IPS-NIHi7 (cell line): ENCODE data around the gene SNX1.
"Not testable (repeated sequence)": the region's sequence is repeated elsewhere in the genome, so short reads cannot be mapped to it uniquely, and the experiment has no call there.

Experiments used
- DNase-seq: peaks from one replicate; pipeline ENCODE4 v3.0.0; 2012; ENCODE audit warnings: mixed read lengths; ENCODE audit errors: extremely low spot score

The SNX1 gene, protein sequence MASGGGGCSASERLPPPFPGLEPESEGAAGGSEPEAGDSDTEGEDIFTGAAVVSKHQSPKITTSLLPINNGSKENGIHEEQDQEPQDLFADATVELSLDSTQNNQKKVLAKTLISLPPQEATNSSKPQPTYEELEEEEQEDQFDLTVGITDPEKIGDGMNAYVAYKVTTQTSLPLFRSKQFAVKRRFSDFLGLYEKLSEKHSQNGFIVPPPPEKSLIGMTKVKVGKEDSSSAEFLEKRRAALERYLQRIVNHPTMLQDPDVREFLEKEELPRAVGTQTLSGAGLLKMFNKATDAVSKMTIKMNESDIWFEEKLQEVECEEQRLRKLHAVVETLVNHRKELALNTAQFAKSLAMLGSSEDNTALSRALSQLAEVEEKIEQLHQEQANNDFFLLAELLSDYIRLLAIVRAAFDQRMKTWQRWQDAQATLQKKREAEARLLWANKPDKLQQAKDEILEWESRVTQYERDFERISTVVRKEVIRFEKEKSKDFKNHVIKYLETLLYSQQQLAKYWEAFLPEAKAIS

DNA sequence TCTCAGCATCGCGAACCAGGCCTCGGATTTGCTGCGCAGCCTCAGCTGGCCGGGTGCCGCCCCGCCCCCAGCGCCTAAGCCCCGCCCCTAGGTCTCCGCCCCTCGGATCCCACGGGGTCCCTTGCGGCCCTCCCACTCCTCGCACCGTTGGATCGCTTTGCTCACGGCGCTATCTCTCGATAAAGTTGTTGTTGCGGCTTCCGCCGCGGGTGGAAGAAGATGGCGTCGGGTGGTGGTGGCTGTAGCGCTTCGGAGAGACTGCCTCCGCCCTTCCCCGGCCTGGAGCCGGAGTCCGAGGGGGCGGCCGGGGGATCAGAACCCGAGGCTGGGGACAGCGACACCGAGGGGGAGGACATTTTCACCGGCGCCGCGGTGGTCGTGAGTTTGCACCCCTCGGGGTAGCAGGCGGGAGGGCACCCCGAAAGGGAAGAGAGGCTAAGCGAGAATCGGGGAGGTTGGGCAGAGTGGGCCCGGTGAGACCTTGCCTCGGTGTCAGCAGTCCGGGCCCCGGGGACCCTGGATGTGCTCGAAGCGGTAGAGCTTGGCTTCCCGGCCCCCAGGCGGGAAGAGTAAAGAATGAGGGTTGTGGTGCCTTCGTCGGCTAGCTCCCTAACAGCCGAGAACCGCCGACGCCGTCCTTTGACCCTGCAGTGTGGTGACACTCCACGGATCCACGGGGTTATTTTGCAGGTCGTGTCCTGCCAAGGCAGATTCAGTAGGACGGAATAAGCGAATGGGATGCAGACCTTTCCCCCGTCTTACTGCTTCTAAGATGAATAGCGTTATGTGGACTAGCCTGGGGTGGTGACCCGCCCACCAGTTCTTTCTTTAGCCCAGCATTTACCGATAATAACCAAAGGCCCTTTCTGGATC lies at the start of gene SNX1:
Gene SNX1, plus strand, starts transcription at position 188 of the 873 bp plus-strand sequence. Its CDS starts 32 bp downstream, at position 220.
- peak; percentile 93 for DNase-seq

DNA sequence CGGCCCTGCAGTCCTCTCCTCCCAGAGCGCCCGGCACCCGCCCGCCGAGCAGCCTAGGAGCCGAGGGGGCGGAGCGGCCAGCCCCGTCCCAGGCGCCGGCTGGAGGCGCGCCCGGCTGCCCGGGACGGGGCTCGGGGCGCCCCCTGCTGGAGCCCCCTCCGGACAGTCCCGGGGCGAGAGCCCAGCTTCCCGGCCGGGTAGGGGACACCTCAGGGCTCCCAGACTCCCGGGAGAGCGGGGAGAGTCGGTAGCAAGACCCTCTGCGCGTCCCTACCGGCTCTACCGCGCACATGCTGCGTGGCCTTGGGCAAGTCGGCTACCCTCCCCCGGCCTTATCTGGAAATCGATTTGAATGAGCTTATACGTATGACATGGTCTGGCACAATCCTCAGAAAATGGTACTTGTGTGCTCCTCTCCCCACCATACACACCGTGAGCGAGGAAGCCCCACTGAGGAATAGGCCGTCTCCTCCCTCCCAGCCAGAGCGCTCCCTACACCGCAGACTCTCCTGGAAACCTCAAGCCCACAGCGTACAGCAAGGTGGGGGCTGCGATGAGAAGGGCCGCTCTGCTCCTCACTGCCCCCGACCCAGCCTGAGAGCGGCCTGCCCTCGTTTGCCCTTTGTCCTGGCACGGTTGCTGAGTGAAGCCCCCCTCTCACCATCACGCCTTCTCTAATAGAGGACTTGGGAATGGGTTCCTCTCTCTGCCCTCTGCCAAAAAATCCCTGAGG lies 49.2 kb upstream of the SNX1 start, which contains the start of gene DAPK2:
Gene DAPK2, minus strand, starts transcription at position 65 of the 733 bp plus-strand sequence. CDS start 6,224 bp downstream, outside the sequence.
- DNase-seq, result peak; percentile 98

DNA sequence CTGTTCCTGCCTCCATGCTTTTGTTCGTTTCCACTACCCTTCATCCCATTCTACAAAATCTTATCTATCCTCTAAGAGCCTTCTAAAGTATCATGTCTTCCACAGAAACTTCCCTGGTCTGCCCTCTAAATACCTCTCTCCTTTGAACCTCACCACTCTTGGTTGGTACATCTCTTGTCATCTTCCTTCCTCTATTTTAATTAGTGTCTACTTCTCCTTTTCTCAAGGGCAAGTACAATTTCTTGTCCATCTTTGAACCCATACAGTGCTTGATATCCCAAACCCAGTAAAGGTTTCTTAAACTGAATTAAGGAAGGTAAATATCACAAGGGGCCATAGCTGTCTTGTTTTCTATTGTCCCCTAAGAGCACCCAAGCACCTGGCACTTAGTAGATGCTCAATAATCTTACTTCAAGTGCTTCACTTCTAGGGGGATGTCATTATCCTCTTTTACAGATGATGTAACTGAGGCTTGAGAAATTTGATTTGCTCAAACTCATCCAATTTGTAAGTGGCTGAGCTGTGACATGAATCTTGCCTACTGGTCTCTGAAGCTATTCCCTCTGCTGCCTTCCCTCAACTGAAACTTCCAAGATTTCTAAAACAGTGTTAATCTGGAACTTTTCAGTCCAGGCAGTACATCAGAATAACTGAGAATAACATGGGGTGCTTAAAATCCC lies 46.9 kb upstream of the SNX1 start:
- DNase-seq, result no peak

DNA sequence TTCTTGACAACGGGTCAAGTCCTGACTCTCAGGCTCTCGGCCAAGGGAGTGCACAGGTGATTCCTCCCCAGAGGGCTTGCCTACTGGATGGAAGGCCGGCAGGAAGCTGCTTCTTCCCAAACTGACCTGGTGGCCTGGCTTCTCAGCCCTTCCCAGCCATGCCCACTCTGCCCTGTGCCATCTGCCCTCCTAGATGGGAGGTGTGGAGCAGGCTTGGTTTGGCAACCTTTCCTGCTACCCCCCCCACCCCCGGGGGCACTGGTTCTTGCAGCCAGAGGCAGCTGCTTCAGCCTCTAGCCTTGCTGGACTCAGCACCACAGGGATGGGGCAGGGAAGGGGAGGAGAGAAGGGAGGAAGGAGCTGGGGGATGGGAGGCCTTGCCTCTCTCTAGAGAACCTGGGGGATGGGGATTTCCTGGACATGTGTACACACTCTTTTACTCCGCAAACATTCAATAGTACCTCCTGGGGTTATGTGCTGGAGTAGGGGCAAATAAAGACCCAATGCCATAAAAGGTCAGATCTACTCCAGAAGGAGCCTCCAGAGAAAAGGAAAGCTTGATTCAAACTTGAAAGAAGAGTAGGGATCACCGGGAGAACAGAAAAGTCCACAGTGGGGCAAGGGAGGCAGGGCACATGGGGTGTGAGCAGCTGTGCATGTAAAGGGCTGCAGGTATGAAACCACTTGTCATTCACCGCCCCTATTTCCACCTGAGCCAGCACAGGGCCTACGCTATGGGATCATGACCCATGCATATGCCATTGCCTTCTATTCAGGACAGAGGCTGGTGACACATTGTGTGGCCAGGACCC lies 45.3 kb upstream of the SNX1 start:
- no peak for DNase-seq

- DNase-seq, result no peak
These were observed 44.7 kb upstream of the SNX1 start for GRCh38 chr15:64051093-64051402.

GRCh38 chr15:64051407-64052259 lies 44.1 kb upstream of the SNX1 start:
- no peak for DNase-seq

GRCh38 chr15:64052925-64053491 lies 42.8 kb upstream of the SNX1 start:
- no peak for DNase-seq

GRCh38 chr15:64053674-64054073 lies 42.1 kb upstream of the SNX1 start:
- not testable (repeated sequence) for DNase-seq

- DNase-seq, result no peak
These were observed 37.5 kb upstream of the SNX1 start for GRCh38 chr15:64058279-64058678.

DNA sequence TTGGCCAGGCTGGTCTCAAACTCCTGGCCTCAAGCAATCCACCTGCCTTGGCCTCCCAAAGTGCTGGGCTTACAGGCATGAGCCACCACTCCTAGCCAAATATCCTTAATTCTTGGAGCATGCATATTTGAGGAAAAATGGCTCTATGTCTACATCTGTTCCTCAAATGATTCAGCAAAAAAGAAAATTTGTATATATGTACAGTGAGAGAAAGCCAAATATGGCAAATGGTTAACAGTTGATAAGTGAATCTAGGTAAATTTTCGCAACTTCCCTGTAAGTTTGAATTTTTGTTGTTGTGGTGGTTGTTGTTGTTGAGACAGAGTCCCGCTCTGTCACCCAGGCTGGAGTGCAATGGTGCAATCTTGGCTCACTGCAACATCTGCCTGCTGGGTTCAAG lies 36.7 kb upstream of the SNX1 start:
- not testable (repeated sequence) for DNase-seq

DNA sequence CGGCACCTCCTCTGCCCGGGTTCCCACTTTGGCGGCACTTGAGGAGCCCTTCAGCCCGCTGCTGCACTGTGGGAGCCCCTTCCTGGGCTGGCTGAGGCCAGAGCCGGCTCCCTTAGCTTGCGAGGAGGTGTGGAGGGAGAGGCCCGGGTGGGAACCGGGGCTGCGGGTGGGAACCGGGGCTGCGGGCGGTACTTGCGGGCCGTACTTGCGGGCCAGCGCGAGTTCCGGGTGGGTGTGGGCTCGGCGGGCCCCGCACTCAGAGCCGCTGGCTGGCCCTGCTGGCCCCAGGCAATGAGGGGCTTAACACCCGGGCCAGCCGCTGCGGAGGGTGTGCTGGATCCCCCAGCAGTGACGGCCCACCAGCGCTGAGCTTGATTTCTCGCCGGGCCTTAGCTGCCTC lies 35.1 kb upstream of the SNX1 start:
- DNase-seq, result no peak

DNA sequence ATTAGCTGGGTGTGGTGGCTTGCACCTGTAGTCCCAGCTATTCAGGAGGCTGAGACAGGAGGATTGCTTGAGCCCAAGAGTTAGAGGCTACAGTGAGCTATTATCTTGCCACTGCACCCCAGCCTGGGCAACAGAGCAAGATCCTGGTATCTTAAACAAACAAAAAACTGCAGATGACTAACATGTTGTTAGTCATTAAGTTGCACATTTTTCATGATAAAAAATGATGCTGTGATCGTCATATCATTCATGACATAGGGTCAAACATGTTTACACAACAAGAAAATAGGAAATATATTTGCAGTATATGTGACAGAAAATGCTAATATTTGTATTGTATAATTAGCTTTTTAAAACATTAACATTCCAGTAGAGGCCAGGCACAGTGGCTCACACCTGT lies 29.3 kb upstream of the SNX1 start:
- no peak for DNase-seq

DNA sequence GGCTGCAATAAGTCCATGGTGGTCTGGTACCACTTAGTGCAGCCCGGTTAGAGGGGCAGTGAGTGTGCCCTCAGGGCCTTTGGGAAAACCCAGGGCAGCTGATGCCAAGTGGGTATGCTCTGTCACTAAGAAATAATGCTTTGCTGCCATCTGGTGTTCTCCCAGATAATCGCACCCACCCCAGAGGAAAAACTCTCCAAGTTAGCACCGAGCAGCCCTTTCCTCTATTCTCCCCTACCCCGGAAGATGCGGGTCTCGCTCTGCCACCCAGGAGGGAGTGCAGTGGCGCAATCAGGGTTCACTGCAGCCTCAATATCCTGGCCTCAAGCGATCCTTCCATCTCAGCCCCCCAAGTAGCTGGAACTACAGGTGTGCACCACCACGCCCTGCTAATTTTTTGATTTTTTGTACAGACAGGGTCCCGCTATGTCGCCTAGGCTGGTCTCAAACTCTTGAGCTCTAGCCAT lies 28.2 kb upstream of the SNX1 start:
- peak; percentile 86 for DNase-seq

DNA sequence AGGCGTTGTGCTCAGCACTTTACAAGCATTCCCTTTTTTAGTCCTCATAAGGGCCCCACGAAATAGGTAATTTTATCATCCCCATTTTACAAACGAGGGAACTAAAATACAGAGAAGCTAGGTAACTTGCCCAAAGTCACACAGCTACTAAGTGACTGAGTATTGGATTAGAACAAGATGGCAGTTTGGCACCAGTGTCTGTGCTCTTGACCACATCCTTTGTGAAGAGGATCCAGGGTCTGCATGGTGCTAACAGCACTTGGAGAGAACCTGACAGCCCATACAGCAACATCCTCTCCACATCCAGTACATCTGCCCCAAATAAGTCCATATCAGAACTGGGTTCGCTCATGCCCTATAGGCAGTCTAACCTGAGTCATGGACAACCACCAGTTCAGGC lies 27.6 kb upstream of the SNX1 start:
- DNase-seq, result no peak

GRCh38 chr15:64070106-64070505 lies 25.7 kb upstream of the SNX1 start:
- DNase-seq, result no peak

DNA sequence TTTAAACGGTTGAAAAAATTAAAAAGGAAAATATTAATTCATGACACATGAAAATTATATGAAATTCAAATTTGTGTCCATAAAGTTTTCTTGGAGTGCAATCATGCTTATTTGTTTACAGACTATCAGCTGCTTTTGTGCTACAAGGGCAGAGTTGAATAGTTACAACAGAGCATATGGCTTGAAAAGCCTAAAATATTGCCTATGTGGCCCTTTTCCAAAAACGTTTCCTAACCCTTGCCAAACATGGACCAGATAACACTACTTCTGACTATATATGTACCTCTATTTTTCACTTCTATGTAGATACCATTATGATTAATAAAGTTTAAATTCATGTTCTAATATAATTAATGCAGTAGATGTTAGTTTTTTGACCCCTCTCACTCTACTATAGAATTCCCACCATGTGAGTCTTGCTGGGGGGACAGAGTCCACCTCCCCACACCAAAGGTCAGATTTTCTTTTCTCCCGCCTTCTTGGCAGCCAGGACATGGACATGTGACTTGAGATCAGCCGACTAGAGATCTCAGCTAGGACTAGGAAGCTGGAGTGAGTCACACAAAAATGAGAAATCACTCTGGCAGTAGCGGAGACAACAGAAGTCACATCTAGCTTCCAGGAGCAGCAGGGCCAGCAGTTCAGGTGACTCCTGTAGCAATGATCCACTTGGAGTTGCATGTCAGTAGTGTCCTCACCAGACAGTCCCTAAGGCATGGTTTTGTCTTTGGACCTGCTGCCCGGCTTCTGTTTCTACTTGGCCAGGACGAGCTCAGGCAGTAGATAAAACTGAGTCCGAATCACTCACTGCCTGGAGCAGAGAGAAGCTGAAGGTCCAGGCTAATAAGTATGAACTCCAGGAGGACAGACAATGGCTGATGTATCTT lies 24.6 kb upstream of the SNX1 start:
- DNase-seq, result no peak

- no peak for DNase-seq
These were observed 23.6 kb upstream of the SNX1 start for GRCh38 chr15:64071931-64072765.
